ENCODE data around the gene FFAR1. TPM values are rescaled to one million over a fixed set of nuclear protein-coding genes. Genes with fewer than 3 reads are reported as not detected.

Gene FFAR1
- total and polyA plus RNA-seq, 2 of the 8 experiments (the other 6 are each of a cell fraction or from before 2014, with no cell fraction given), result not detected

- CTCF ChIA-PET (ENCODE audit: partially characterized antibody), result interaction anchor here (0.7 to 1.9 kb wide), 16 partner anchors 9 to 263 kb away, joined by 3 to 8 read pairs (median 4); no protein-coding TSS in a partner anchor
- Histone ChIP-seq H3K9ac (replicated peaks in 1 of 4; ENCODE audit: extremely low read depth in 1 of 4, low read depth in 3 of 4, low read length in 3 of 4) (no peak overlapping the region), H2AFZ (ENCODE audit: low read length) (no peak overlapping the region), H3K23ac (ENCODE audit: insufficient read length) (no peak overlapping the region), H3K79me2 (ENCODE audit: control insufficient read depth in 1 of 2, insufficient read depth in 2 of 2, low read length in 2 of 2) (no peaks in the 10 kb centered on the region), H2BK5ac (ENCODE audit: low read depth, low read length) (no peak overlapping the region), H4K8ac (ENCODE audit: extremely low read depth, insufficient read depth, low read length) (no peak overlapping the region), H3K18ac (ENCODE audit: extremely low read depth, low read length) (no peak overlapping the region), H4K5ac (ENCODE audit: insufficient read length, low read depth, low read length) (no peak overlapping the region), H3K27me3 (replicated peaks in 1 of 4; ENCODE audit: control insufficient read depth in 3 of 4, extremely low read depth in 1 of 4, insufficient read depth in 3 of 4, low read length in 3 of 4) (no peaks in the 10 kb centered on the region), H2AK5ac (ENCODE audit: low read depth, low read length) (no peak overlapping the region), H2BK20ac (ENCODE audit: low read length) (peak overlapping the region; percentile 10; the same call in 1 of the 2 replicates), H4K91ac (replicated peaks; ENCODE audit: insufficient read length, low read length) (no peak overlapping the region), H3K36me3 (ENCODE audit: control insufficient read depth in 2 of 4, insufficient read depth in 4 of 4, low read length in 3 of 4) (no peaks in the 10 kb centered on the region), H3K9me3 (ENCODE audit: insufficient read depth in 2 of 2, low read depth in 1 of 2, low read length in 1 of 2) (no peaks in the 10 kb centered on the region), H4K20me1 (replicated peaks in 1 of 2; ENCODE audit: control insufficient read depth in 1 of 2, insufficient read depth in 2 of 2, low read length in 2 of 2) (no peaks in the 10 kb centered on the region), H3K4me3 (ENCODE audit: extremely low read depth in 1 of 4, insufficient read depth in 2 of 4, low read depth in 3 of 4, low read length in 4 of 4) (no peak overlapping the region), H3K4ac (replicated peaks; ENCODE audit: insufficient read length, low read depth, low read length) (no peak overlapping the region), H3K4me2 (ENCODE audit: insufficient read depth in 1 of 2, low read depth in 2 of 2, low read length in 2 of 2) (no peak overlapping the region), H2BK12ac (ENCODE audit: low read depth, low read length) (no peak overlapping the region), H3K14ac (ENCODE audit: insufficient read length) (no peak overlapping the region), H2BK15ac (ENCODE audit: low read length) (no peak overlapping the region), H3K4me1 (replicated peaks in 1 of 4; ENCODE audit: control insufficient read depth in 3 of 4, insufficient read depth in 4 of 4, low read length in 3 of 4) (peaks cover 0 to 2% (median 0%) of the 10 kb centered on the region in 4 experiments; a peak in 1 of 7 replicates), H3K56ac (replicated peaks; ENCODE audit: insufficient read length, low read depth, low read length) (no peak overlapping the region), H3K27ac (ENCODE audit: low read depth, low read length) (no peak overlapping the region), H3K79me1 (ENCODE audit: low read depth, low read length) (no peaks in the 10 kb centered on the region), H3K23me2 (ENCODE audit: low read depth, low read length) (no peaks in the 10 kb centered on the region), H2BK120ac (replicated peaks; ENCODE audit: low read depth, low read length) (no peak overlapping the region)
- FAIRE-seq (no peak), DNase-seq (ENCODE audit: low read depth in 1 of 2, low spot score in 2 of 2) (no peak)
- POLR2A ChIA-PET (ENCODE audit: partially characterized antibody), result interaction anchor here (0.6 to 1.6 kb wide), 4 partner anchors 9 to 43 kb away, joined by 3 read pairs; no protein-coding TSS in a partner anchor
- 86% methylated on average over 20 of the region's 20 CpGs; no CpG with 5 or more reads in 1 of the 2 experiments for WGBS, 2 experiments (ENCODE audit: extremely low coverage in 1 of 2, insufficient coverage in 1 of 2, insufficient read length in 1 of 2, insufficient replicate concordance in 2 of 2, low coverage in 1 of 2, low lambda C conversion rate in 2 of 2, missing lambda C conversion rate in 1 of 2)
- TF ChIP-seq GTF2F1 (IDR thresholded peaks at IDR 0.05; ENCODE audit: borderline replicate concordance, low read depth, low read length) (no peak), POU5F1 (IDR thresholded peaks at IDR 0.05; ENCODE audit: low read depth, low read length) (no peak), CREB1 (IDR thresholded peaks at IDR 0.05) (no peak), HDAC2 (IDR thresholded peaks at IDR 0.05; ENCODE audit: borderline replicate concordance in 1 of 2, low read depth in 2 of 2, low read length in 2 of 2) (peak in 1 of 2 experiments; percentile 59; a peak in 1 of 4 replicates), RXRA (IDR thresholded peaks at IDR 0.05; ENCODE audit: insufficient read depth, low read depth, low read length) (no peak), EGR1 (IDR thresholded peaks at IDR 0.05; ENCODE audit: borderline replicate concordance, low read depth, low read length) (no peak), MAFK (IDR thresholded peaks at IDR 0.05; ENCODE audit: low read depth, low read length) (no peak), RFX5 (IDR thresholded peaks at IDR 0.05; ENCODE audit: borderline replicate concordance, low read depth, low read length) (no peak), BRCA1 (IDR thresholded peaks at IDR 0.05; ENCODE audit: low read depth, low read length) (no peak), PHF8 (conservative IDR thresholded peaks at IDR 0.05; ENCODE audit: low read depth, low read length) (no peak), SAP30 (IDR thresholded peaks at IDR 0.05; ENCODE audit: insufficient read depth, insufficient replicate concordance, low read length) (no peak)
- TF ChIP-seq, protein P1, sequence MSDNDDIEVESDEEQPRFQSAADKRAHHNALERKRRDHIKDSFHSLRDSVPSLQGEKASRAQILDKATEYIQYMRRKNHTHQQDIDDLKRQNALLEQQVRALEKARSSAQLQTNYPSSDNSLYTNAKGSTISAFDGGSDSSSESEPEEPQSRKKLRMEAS (IDR thresholded peaks at IDR 0.05), result no peak
These were observed 41.0 kb upstream of the FFAR1 start for GRCh38 chr19:35306473-35307246.
